MM.1S (cell line): ENCODE results near the gene SCAPER.

Experiments used
- EZH2 ChIP-seq: fragments of 300-600 bp; sonication (generic); optimal IDR thresholded peaks from 2 replicates; pipeline ENCODE3; 2017; ENCODE audit warnings: low read depth, mild to moderate bottlenecking, antibody characterized with exemption, low read length, mixed read lengths
- TF ChIP-seq, protein P1 (sequence below): fragments of 300-600 bp; sonication (generic); IDR thresholded peaks from 2 replicates; pipeline ENCODE4 v1.5.1; 2016; ENCODE audit warnings: antibody characterized with exemption, low read length, mixed read lengths

DNA sequence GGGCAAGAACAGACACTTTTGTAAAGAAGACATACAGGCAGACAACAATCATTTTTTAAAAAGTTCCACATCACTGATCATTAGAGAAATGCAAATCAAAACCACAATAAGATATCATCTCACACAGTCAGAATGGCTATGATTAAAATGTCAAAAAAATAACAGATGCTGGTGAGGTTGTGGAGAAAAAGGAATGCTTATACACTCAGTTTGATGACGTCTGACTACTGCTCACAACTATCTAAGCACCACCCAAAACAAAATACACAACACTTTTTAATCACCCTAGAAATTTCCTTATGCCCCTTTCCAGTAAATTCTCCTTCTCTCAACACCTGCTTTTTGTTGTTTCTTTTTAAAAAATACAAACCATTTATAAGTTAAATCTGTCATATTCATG, 339.8 kb downstream of the SCAPER start:
- TF ChIP-seq, protein P1, sequence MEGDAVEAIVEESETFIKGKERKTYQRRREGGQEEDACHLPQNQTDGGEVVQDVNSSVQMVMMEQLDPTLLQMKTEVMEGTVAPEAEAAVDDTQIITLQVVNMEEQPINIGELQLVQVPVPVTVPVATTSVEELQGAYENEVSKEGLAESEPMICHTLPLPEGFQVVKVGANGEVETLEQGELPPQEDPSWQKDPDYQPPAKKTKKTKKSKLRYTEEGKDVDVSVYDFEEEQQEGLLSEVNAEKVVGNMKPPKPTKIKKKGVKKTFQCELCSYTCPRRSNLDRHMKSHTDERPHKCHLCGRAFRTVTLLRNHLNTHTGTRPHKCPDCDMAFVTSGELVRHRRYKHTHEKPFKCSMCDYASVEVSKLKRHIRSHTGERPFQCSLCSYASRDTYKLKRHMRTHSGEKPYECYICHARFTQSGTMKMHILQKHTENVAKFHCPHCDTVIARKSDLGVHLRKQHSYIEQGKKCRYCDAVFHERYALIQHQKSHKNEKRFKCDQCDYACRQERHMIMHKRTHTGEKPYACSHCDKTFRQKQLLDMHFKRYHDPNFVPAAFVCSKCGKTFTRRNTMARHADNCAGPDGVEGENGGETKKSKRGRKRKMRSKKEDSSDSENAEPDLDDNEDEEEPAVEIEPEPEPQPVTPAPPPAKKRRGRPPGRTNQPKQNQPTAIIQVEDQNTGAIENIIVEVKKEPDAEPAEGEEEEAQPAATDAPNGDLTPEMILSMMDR: no peak
- no peak for TF ChIP-seq EZH2
